ENCODE measurements around the gene TUSC7. TPM values are rescaled to one million over a fixed set of nuclear protein-coding genes. Genes with fewer than 3 reads are reported as not detected.

Gene TUSC7
- total RNA-seq: not detected

GRCh38 chr3:116709479-116709878, at the start of gene TUSC7:
Gene TUSC7 (plus strand): TSS chr3:116709779.
- no peaks in the 10 kb centered on the region for H3K9me3 ChIP-seq (ENCODE audit: control insufficient read depth in 3 of 3, low read length in 3 of 3)
- H3K27ac ChIP-seq (ENCODE audit: low read depth, low read length): no peak within 1 kb of the TSS
- H3K27me3 ChIP-seq (ENCODE audit: control insufficient read depth in 3 of 3, insufficient read depth in 3 of 3, low read length in 3 of 3): no peaks in the 10 kb centered on the region
- H3K9ac ChIP-seq (ENCODE audit: low read depth in 1 of 3, low read length in 3 of 3): no peak within 1 kb of the TSS
- no peak within 1 kb of the TSS for H3K4me3 ChIP-seq (ENCODE audit: low read length in 3 of 3)
- no peaks in the 10 kb centered on the region for H3K36me3 ChIP-seq (ENCODE audit: control insufficient read depth in 3 of 3, insufficient read depth in 3 of 3, low read length in 3 of 3)
- no peaks in the 10 kb centered on the region for H3K4me1 ChIP-seq (ENCODE audit: control insufficient read depth in 3 of 3, insufficient read depth in 3 of 3, low read length in 3 of 3)

GRCh38 chr3:116661196-116661595, 48.4 kb upstream of the TUSC7 start:
- Histone ChIP-seq H3K36me3 (ENCODE audit: control insufficient read depth in 3 of 3, insufficient read depth in 3 of 3, low read length in 3 of 3) (no peaks in the 10 kb centered on the region), H3K4me3 (ENCODE audit: low read length in 3 of 3) (no peak overlapping the region), H3K9me3 (ENCODE audit: control insufficient read depth in 3 of 3, low read length in 3 of 3) (no peaks in the 10 kb centered on the region), H3K27me3 (ENCODE audit: control insufficient read depth in 3 of 3, insufficient read depth in 3 of 3, low read length in 3 of 3) (no peaks in the 10 kb centered on the region), H3K27ac (ENCODE audit: low read depth, low read length) (no peak overlapping the region), H3K4me1 (ENCODE audit: control insufficient read depth in 3 of 3, insufficient read depth in 3 of 3, low read length in 3 of 3) (no peaks in the 10 kb centered on the region), H3K9ac (ENCODE audit: low read depth in 1 of 3, low read length in 3 of 3) (no peak overlapping the region)

GRCh38 chr3:116663161-116664110, 46.1 kb upstream of the TUSC7 start:
- Histone ChIP-seq H3K36me3 (ENCODE audit: control insufficient read depth in 3 of 3, insufficient read depth in 3 of 3, low read length in 3 of 3) (no peaks in the 10 kb centered on the region), H3K27me3 (ENCODE audit: control insufficient read depth in 3 of 3, insufficient read depth in 3 of 3, low read length in 3 of 3) (no peaks in the 10 kb centered on the region), H3K4me3 (ENCODE audit: low read length in 3 of 3) (no peak overlapping the region), H3K9me3 (ENCODE audit: control insufficient read depth in 3 of 3, low read length in 3 of 3) (no peaks in the 10 kb centered on the region), H3K27ac (ENCODE audit: low read depth, low read length) (no peak overlapping the region), H3K4me1 (ENCODE audit: control insufficient read depth in 3 of 3, insufficient read depth in 3 of 3, low read length in 3 of 3) (no peaks in the 10 kb centered on the region), H3K9ac (ENCODE audit: low read depth in 1 of 3, low read length in 3 of 3) (no peak overlapping the region)

- Histone ChIP-seq H3K4me3 (ENCODE audit: low read length in 3 of 3) (no peak overlapping the region), H3K9me3 (ENCODE audit: control insufficient read depth in 3 of 3, low read length in 3 of 3) (no peaks in the 10 kb centered on the region), H3K27me3 (ENCODE audit: control insufficient read depth in 3 of 3, insufficient read depth in 3 of 3, low read length in 3 of 3) (no peaks in the 10 kb centered on the region), H3K9ac (ENCODE audit: low read depth in 1 of 3, low read length in 3 of 3) (no peak overlapping the region), H3K27ac (ENCODE audit: low read depth, low read length) (no peak overlapping the region), H3K4me1 (ENCODE audit: control insufficient read depth in 3 of 3, insufficient read depth in 3 of 3, low read length in 3 of 3) (no peaks in the 10 kb centered on the region), H3K36me3 (ENCODE audit: control insufficient read depth in 3 of 3, insufficient read depth in 3 of 3, low read length in 3 of 3) (no peaks in the 10 kb centered on the region)
Observed at GRCh38 chr3:116667324-116667723, 42.3 kb upstream of the TUSC7 start.

- no peak overlapping the region for H3K4me3 ChIP-seq (ENCODE audit: low read length in 3 of 3)
- H3K36me3 ChIP-seq (ENCODE audit: control insufficient read depth in 3 of 3, insufficient read depth in 3 of 3, low read length in 3 of 3): no peaks in the 10 kb centered on the region
- H3K4me1 ChIP-seq (ENCODE audit: control insufficient read depth in 3 of 3, insufficient read depth in 3 of 3, low read length in 3 of 3): no peaks in the 10 kb centered on the region
- no peaks in the 10 kb centered on the region for H3K9me3 ChIP-seq (ENCODE audit: control insufficient read depth in 3 of 3, low read length in 3 of 3)
- no peaks in the 10 kb centered on the region for H3K27me3 ChIP-seq (ENCODE audit: control insufficient read depth in 3 of 3, insufficient read depth in 3 of 3, low read length in 3 of 3)
- H3K27ac ChIP-seq (ENCODE audit: low read depth, low read length): no peak overlapping the region
- no peak overlapping the region for H3K9ac ChIP-seq (ENCODE audit: low read depth in 1 of 3, low read length in 3 of 3)
Observed at GRCh38 chr3:116667791-116668190, 41.8 kb upstream of the TUSC7 start.

- H3K9ac ChIP-seq (ENCODE audit: low read depth in 1 of 3, low read length in 3 of 3): no peak overlapping the region
- H3K4me1 ChIP-seq (ENCODE audit: control insufficient read depth in 3 of 3, insufficient read depth in 3 of 3, low read length in 3 of 3): no peaks in the 10 kb centered on the region
- no peak overlapping the region for H3K4me3 ChIP-seq (ENCODE audit: low read length in 3 of 3)
- H3K36me3 ChIP-seq (ENCODE audit: control insufficient read depth in 3 of 3, insufficient read depth in 3 of 3, low read length in 3 of 3): no peaks in the 10 kb centered on the region
- H3K27ac ChIP-seq (ENCODE audit: low read depth, low read length): no peak overlapping the region
- H3K9me3 ChIP-seq (ENCODE audit: control insufficient read depth in 3 of 3, low read length in 3 of 3): no peaks in the 10 kb centered on the region
- H3K27me3 ChIP-seq (ENCODE audit: control insufficient read depth in 3 of 3, insufficient read depth in 3 of 3, low read length in 3 of 3): no peaks in the 10 kb centered on the region
Observed at GRCh38 chr3:116669576-116669975, 40.0 kb upstream of the TUSC7 start.

GRCh38 chr3:116671151-116671550, 38.4 kb upstream of the TUSC7 start:
- no peaks in the 10 kb centered on the region for H3K36me3 ChIP-seq (ENCODE audit: control insufficient read depth in 3 of 3, insufficient read depth in 3 of 3, low read length in 3 of 3)
- no peak overlapping the region for H3K9ac ChIP-seq (ENCODE audit: low read depth in 1 of 3, low read length in 3 of 3)
- H3K27ac ChIP-seq (ENCODE audit: low read depth, low read length): no peak overlapping the region
- H3K4me3 ChIP-seq (ENCODE audit: low read length in 3 of 3): no peak overlapping the region
- H3K4me1 ChIP-seq (ENCODE audit: control insufficient read depth in 3 of 3, insufficient read depth in 3 of 3, low read length in 3 of 3): no peaks in the 10 kb centered on the region
- no peaks in the 10 kb centered on the region for H3K9me3 ChIP-seq (ENCODE audit: control insufficient read depth in 3 of 3, low read length in 3 of 3)
- no peaks in the 10 kb centered on the region for H3K27me3 ChIP-seq (ENCODE audit: control insufficient read depth in 3 of 3, insufficient read depth in 3 of 3, low read length in 3 of 3)

- Histone ChIP-seq H3K9ac (ENCODE audit: low read depth in 1 of 3, low read length in 3 of 3) (no peak overlapping the region), H3K4me3 (ENCODE audit: low read length in 3 of 3) (no peak overlapping the region), H3K27me3 (ENCODE audit: control insufficient read depth in 3 of 3, insufficient read depth in 3 of 3, low read length in 3 of 3) (no peaks in the 10 kb centered on the region), H3K9me3 (ENCODE audit: control insufficient read depth in 3 of 3, low read length in 3 of 3) (peaks cover 0 to 2% (median 0%) of the 10 kb centered on the region in 3 donors), H3K36me3 (ENCODE audit: control insufficient read depth in 3 of 3, insufficient read depth in 3 of 3, low read length in 3 of 3) (no peaks in the 10 kb centered on the region), H3K4me1 (ENCODE audit: control insufficient read depth in 3 of 3, insufficient read depth in 3 of 3, low read length in 3 of 3) (no peaks in the 10 kb centered on the region), H3K27ac (ENCODE audit: low read depth, low read length) (no peak overlapping the region)
Observed at GRCh38 chr3:116678853-116679252, 30.7 kb upstream of the TUSC7 start.

- Histone ChIP-seq H3K4me1 (ENCODE audit: control insufficient read depth in 3 of 3, insufficient read depth in 3 of 3, low read length in 3 of 3) (no peaks in the 10 kb centered on the region), H3K27ac (ENCODE audit: low read depth, low read length) (no peak overlapping the region), H3K9ac (ENCODE audit: low read depth in 1 of 3, low read length in 3 of 3) (no peak overlapping the region), H3K27me3 (ENCODE audit: control insufficient read depth in 3 of 3, insufficient read depth in 3 of 3, low read length in 3 of 3) (no peaks in the 10 kb centered on the region), H3K4me3 (ENCODE audit: low read length in 3 of 3) (no peak overlapping the region), H3K9me3 (ENCODE audit: control insufficient read depth in 3 of 3, low read length in 3 of 3) (no peaks in the 10 kb centered on the region), H3K36me3 (ENCODE audit: control insufficient read depth in 3 of 3, insufficient read depth in 3 of 3, low read length in 3 of 3) (no peaks in the 10 kb centered on the region)
Observed at GRCh38 chr3:116691041-116691440, 18.5 kb upstream of the TUSC7 start.

- no peaks in the 10 kb centered on the region for H3K4me1 ChIP-seq (ENCODE audit: control insufficient read depth in 3 of 3, insufficient read depth in 3 of 3, low read length in 3 of 3)
- no peak overlapping the region for H3K4me3 ChIP-seq (ENCODE audit: low read length in 3 of 3)
- H3K27ac ChIP-seq (ENCODE audit: low read depth, low read length): no peak overlapping the region
- no peaks in the 10 kb centered on the region for H3K36me3 ChIP-seq (ENCODE audit: control insufficient read depth in 3 of 3, insufficient read depth in 3 of 3, low read length in 3 of 3)
- no peaks in the 10 kb centered on the region for H3K27me3 ChIP-seq (ENCODE audit: control insufficient read depth in 3 of 3, insufficient read depth in 3 of 3, low read length in 3 of 3)
- H3K9ac ChIP-seq (ENCODE audit: low read depth in 1 of 3, low read length in 3 of 3): no peak overlapping the region
- no peaks in the 10 kb centered on the region for H3K9me3 ChIP-seq (ENCODE audit: control insufficient read depth in 3 of 3, low read length in 3 of 3)
Observed at GRCh38 chr3:116701070-116701469, 8.5 kb upstream of the TUSC7 start.
